ENCODE measurements around the gene ADGRD2. TPM values are rescaled to one million over a fixed set of nuclear protein-coding genes. Genes with fewer than 3 reads are reported as not detected.

ADGRD2 gene
- total RNA-seq, 1 experiment from 2014 or later = not detected

GRCh38 chr9:124452841-124453585 is 2.8 kb downstream of the ADGRD2 start:
- no peaks in the 10 kb centered on the region for H3K4me1 Mint-ChIP-seq (ENCODE audit: low read depth, unreplicated experiment)
- H3K27me3 Mint-ChIP-seq (ENCODE audit: unreplicated experiment) = peaks cover 13% of the 10 kb centered on the region
- TF ChIP-seq, protein P1, sequence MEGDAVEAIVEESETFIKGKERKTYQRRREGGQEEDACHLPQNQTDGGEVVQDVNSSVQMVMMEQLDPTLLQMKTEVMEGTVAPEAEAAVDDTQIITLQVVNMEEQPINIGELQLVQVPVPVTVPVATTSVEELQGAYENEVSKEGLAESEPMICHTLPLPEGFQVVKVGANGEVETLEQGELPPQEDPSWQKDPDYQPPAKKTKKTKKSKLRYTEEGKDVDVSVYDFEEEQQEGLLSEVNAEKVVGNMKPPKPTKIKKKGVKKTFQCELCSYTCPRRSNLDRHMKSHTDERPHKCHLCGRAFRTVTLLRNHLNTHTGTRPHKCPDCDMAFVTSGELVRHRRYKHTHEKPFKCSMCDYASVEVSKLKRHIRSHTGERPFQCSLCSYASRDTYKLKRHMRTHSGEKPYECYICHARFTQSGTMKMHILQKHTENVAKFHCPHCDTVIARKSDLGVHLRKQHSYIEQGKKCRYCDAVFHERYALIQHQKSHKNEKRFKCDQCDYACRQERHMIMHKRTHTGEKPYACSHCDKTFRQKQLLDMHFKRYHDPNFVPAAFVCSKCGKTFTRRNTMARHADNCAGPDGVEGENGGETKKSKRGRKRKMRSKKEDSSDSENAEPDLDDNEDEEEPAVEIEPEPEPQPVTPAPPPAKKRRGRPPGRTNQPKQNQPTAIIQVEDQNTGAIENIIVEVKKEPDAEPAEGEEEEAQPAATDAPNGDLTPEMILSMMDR (IDR thresholded peaks at IDR 0.05; ENCODE audit: unreplicated experiment) = no peak
- no peak for DNase-seq
- H3K4me3 Mint-ChIP-seq (ENCODE audit: low read depth, unreplicated experiment) = peak overlapping the region; percentile 28
- intact Hi-C loops (cut with micrococcal nuclease; ENCODE audit: unreplicated experiment) = no loop called here
- no peaks in the 10 kb centered on the region for H3K36me3 Mint-ChIP-seq (ENCODE audit: insufficient read depth, unreplicated experiment)
- no TSS peak for BruUV-seq (replicated peaks)
- CTCF ChIA-PET = no interaction called here
- H3K9me3 Mint-ChIP-seq (ENCODE audit: low read depth, unreplicated experiment) = no peaks in the 10 kb centered on the region
- H3K27ac Mint-ChIP-seq (ENCODE audit: unreplicated experiment) = no peak overlapping the region

DNA sequence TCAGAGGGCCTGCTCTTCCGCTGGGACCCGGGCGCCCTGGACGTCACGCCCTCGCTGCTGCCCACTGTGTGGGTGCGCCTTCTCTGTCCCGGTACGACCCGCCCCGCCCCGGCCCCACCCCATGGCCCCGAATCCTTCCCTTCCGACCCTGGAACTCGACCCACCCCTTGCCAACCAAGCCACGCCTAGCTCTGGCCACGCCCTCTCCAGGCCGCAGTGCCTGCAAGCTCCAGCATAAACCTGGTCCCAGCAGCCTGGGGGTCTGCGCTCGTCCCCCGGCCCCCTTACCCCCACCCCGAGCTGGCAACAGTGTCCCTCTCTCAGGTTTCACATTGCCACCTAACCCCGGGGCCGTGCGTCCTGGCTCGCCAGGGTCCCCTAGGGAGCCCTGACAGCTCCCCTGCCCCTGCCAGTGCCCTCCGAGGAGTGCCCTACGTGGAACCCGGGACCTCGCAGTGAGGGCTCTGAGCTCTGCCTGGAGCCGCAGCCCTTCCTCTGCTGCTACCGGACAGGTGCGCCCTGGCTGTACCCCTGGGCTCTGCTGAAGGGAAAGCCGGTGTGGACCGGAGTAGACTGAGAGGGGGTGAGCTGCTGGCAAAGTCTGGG is 3.4 kb downstream of the ADGRD2 start:
- peak; percentile 48 for DNase-seq
- H3K36me3 Mint-ChIP-seq (ENCODE audit: insufficient read depth, unreplicated experiment) = no peaks in the 10 kb centered on the region
- intact Hi-C loops (cut with micrococcal nuclease; ENCODE audit: unreplicated experiment) = no loop called here
- H3K27ac Mint-ChIP-seq (ENCODE audit: unreplicated experiment) = no peak overlapping the region
- BruUV-seq (replicated peaks) = no TSS peak
- TF ChIP-seq, protein P1 (IDR thresholded peaks at IDR 0.05; ENCODE audit: unreplicated experiment) = no peak
- no peaks in the 10 kb centered on the region for H3K9me3 Mint-ChIP-seq (ENCODE audit: low read depth, unreplicated experiment)
- H3K27me3 Mint-ChIP-seq (ENCODE audit: unreplicated experiment) = peaks cover 13% of the 10 kb centered on the region
- peak overlapping the region; percentile 28 for H3K4me3 Mint-ChIP-seq (ENCODE audit: low read depth, unreplicated experiment)
- CTCF ChIA-PET = interaction anchor here (0.7 kb wide), 1 partner anchor 9 kb away, joined by 6 read pairs; no protein-coding TSS in a partner anchor
- H3K4me1 Mint-ChIP-seq (ENCODE audit: low read depth, unreplicated experiment) = no peaks in the 10 kb centered on the region

- TF ChIP-seq, protein P1 (IDR thresholded peaks at IDR 0.05; ENCODE audit: unreplicated experiment) = no peak
- Mint-ChIP-seq H3K36me3 (ENCODE audit: insufficient read depth, unreplicated experiment) (no peaks in the 10 kb centered on the region), H3K4me3 (ENCODE audit: low read depth, unreplicated experiment) (no peak overlapping the region), H3K27ac (ENCODE audit: unreplicated experiment) (no peak overlapping the region), H3K4me1 (ENCODE audit: low read depth, unreplicated experiment) (no peaks in the 10 kb centered on the region), H3K27me3 (ENCODE audit: unreplicated experiment) (peaks cover 13% of the 10 kb centered on the region), H3K9me3 (ENCODE audit: low read depth, unreplicated experiment) (no peaks in the 10 kb centered on the region)
- intact Hi-C loops (cut with micrococcal nuclease; ENCODE audit: unreplicated experiment) = no loop called here
- no peak for DNase-seq
- CTCF ChIA-PET = interaction anchor here (0.7 kb wide), 1 partner anchor 8 kb away, joined by 6 read pairs; no protein-coding TSS in a partner anchor
- no TSS peak for BruUV-seq (replicated peaks)
Measured at GRCh38 chr9:124454296-124454695, 4.0 kb downstream of the ADGRD2 start.

DNA sequence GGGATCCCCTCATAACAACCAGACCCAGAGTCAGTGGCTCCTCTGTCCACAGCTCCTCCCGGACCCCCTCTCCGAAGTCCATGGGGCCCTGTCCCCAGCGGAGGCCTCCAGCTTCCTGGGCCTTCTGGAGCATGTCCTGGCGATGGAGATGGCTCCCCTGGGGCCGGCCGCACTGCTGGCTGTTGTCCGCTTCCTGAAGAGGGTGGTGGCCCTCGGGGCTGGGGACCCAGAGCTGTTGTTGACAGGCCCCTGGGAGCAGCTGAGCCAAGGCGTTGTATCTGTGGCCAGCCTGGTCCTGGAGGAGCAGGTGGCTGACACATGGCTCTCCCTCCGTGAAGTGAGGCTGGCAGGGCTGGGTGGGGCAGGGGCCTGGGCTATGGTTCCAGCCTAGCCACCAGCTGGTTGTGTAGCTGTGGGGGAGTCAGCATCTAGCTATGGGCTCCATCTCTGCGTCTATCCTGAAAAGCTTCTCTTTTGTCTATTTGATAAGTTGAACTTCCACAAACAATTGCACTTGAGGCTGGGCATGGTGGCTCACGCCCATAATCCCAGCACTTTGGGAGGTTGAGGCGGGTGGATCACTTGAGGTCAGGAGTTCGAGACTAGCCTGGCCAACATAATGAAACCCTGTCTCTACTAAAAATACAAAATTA is 4.7 kb downstream of the ADGRD2 start:
- H3K4me1 Mint-ChIP-seq (ENCODE audit: low read depth, unreplicated experiment) = no peaks in the 10 kb centered on the region
- H3K9me3 Mint-ChIP-seq (ENCODE audit: low read depth, unreplicated experiment) = no peaks in the 10 kb centered on the region
- no TSS peak for BruUV-seq (replicated peaks)
- H3K4me3 Mint-ChIP-seq (ENCODE audit: low read depth, unreplicated experiment) = no peak overlapping the region
- intact Hi-C loops (cut with micrococcal nuclease; ENCODE audit: unreplicated experiment) = no loop called here
- peaks cover 13% of the 10 kb centered on the region for H3K27me3 Mint-ChIP-seq (ENCODE audit: unreplicated experiment)
- H3K27ac Mint-ChIP-seq (ENCODE audit: unreplicated experiment) = no peak overlapping the region
- TF ChIP-seq, protein P1 (IDR thresholded peaks at IDR 0.05; ENCODE audit: unreplicated experiment) = no peak
- no peak for DNase-seq
- CTCF ChIA-PET = no interaction called here
- no peaks in the 10 kb centered on the region for H3K36me3 Mint-ChIP-seq (ENCODE audit: insufficient read depth, unreplicated experiment)

Measured in Calu3 (cell line).